ENCODE data around the gene ITGB2.

DNA sequence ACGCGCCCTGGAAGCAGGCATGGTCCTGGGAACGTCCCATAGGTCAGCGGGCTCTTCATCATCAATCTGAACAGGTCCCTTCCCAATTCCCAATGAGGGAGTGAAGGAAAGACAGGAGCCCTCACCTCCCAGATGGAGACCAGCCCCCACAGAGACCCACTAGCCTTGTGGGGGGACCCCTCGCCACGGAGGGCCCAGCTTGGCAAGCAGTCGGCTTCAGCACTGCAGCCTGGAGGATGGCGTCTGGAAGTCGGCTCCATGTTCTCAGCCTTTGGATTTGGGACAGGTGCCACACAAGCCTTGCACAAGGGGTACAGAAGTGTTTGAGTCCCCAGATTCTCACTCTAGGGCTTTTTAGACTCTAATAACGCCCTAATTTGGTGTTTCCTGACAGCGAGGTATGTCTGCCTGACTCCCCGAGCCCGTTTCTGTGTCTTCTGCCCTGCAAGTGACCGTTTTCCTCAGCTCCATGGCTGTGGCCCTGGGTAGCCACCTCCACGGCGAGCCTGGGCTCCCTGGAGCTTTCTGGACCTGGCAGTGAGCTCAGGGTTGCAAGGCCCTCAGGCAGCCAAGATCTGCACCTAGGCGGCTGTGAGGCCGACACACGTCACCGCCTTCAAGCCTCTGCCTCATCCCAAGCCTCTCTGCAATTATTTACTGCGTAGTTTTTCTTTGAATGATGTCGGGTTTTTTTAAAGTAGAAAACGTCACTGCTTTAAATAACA, 77.8 kb downstream of the ITGB2 start:
- TF ChIP-seq, protein P1, sequence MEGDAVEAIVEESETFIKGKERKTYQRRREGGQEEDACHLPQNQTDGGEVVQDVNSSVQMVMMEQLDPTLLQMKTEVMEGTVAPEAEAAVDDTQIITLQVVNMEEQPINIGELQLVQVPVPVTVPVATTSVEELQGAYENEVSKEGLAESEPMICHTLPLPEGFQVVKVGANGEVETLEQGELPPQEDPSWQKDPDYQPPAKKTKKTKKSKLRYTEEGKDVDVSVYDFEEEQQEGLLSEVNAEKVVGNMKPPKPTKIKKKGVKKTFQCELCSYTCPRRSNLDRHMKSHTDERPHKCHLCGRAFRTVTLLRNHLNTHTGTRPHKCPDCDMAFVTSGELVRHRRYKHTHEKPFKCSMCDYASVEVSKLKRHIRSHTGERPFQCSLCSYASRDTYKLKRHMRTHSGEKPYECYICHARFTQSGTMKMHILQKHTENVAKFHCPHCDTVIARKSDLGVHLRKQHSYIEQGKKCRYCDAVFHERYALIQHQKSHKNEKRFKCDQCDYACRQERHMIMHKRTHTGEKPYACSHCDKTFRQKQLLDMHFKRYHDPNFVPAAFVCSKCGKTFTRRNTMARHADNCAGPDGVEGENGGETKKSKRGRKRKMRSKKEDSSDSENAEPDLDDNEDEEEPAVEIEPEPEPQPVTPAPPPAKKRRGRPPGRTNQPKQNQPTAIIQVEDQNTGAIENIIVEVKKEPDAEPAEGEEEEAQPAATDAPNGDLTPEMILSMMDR (IDR thresholded peaks at IDR 0.05): no peak
- TF ChIP-seq POLR2A (IDR thresholded peaks at IDR 0.05): no peak

Measured in lower leg skin (tissue), 3 donors.